ENCODE measurements around the gene PLEKHG3.

The PLEKHG3 gene

DNA sequence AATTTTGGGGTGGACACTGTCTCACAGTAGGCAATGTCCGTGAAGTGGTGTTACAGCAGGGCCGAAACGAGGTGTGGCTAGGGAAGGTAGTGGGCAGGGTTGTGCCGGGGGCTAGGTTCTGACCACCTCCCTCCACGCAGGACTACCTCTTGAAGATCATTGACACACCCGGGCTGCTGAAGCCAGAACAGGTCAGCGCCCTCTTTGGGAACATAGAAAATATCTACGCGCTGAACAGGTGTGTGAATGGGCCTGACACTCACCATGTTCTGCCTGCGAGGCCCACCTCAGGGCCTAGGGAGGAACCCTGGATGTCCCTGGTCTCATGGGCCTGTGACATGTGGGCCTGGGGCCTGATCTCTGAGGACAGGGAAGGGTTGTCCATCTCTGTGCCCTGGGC, 24.6 kb downstream of the PLEKHG3 start:
- no peak for DNase-seq

DNA sequence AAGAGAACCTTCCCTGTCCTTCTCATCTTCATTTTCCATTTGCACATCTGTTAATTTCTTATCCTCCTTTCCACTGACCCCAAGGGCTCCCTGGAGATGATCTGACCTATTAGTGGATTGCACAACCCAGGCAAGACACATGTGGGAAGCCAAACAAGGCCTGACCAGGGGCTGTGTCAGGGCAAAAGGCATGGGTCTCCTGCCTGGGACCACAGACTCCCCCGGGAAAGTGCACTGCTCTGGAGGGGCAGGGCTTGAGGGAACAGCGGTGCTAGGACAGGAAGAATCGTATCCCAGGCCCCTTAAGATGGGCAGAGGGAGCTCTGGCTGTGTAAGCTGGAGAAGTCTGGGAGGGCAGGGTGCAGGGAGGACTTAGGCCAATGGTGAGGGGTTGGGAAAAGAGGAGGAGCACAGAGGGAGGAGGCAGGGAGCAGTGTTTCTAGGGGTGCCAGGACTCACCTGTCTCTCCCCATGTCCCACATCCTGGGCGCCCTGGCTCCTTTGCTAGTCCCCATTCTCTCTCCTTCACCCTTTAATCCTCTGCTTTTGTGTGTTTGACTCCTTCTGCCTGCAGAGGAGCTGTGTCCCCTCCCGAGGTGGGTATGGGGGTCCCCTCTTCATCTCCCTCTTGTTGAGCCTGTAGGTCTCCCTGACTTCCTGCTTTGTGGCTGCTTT, 25.3 kb downstream of the PLEKHG3 start:
- no peak for DNase-seq

DNA sequence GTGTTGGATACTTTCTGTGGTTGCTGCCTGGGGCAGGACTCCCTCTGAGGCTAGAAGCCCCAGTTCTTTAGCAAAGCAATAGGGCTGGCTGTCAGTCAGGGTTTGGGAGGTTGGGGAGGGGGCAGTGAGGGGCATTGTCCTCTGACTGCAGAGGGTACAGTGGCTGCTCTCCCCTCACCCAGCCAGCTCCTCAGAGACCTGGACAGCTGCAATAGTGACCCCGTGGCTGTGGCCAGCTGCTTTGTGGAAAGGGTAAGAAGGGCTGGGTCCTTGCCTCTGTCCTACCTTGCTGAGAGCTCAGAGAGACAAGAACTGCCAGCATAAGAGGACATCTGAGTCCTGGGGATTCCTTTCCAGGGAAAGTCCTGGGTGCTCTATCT, 25.8 kb downstream of the PLEKHG3 start:
- no peak for DNase-seq

DNA sequence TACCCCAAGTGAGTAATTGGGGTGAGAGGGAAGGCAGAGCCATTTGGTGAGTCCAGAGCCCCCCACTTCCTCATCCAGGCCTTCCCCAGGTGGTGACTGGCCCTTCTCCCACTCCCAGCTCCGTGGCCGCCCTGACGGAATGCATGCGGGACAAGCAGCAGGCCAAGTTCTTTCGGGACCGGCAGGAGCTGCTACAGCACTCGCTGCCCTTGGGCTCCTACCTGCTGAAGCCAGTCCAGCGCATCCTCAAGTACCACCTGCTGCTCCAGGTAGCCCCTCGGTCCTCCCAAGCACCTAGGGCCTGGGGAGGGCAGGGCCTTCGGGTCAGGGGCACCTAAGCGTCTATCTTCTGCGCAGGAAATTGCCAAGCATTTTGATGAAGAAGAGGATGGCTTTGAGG, 26.5 kb downstream of the PLEKHG3 start:
- no peak for DNase-seq

DNA sequence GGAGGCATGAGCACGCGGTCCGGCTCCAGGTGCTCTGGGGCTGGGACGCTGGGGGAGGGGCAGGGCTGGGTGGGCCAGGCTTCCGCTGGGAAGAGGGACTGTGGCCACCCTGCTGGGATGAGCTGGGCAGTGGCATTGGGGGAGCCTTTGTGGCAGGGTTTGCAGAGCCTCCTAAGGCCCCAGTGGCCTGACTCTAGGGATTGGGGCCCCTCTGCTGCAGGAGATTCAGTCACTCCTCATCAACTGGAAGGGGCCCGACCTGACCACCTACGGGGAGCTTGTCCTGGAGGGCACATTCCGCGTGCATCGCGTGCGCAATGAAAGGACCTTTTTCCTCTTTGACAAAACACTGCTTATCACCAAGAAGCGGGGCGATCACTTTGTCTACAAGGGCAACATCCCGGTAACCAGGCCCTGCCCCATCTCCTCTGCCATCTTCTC, 26.9 kb downstream of the PLEKHG3 start:
- no peak for DNase-seq

DNA sequence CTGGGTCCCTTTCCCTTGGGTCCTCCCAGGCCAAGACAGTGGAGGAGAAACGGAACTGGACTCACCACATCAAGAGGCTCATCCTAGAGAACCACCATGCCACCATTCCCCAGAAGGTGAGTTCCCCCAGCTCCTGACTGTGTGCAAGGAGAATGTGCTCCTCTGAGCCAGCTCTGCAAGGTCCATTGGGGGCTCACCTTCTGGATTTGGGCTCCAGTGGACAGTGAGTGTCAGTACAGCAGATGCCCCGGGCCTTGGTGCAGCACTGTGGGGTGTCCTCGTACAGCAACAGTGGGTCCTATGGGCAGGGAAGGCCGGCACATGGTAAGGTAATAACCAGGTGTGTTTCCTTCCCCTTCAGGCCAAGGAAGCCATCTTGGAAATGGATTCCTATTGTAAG, 27.8 kb downstream of the PLEKHG3 start:
- no peak for DNase-seq

DNA sequence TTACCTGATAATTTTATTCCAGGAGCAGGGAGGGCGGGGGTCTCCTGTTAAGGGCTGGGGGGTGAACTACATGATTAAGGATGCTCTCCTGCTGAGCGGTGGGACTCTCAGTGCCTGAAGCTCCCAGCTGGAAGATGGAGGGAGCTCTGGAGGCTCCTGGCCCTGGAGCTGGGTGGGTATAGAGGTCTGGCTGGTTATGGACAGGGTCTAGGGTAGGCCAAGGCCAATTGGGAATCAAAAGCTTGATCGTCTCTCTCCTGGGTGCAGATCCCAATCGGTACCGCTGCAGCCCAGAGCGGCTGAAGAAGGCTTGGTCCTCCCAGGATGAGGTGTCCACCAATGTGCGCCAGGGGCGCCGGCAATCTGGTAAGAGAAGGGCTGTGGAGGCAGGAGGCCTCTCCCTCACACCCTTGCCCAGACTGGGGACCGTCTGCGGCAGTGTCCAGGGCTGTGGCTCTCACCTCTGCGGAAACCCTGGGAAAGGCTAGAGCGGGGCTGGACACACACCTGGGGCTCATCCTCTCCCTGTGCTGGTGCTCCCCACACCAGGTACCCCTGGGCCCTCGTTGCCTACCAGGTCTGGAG, 28.4 kb downstream of the PLEKHG3 start:
- DNase-seq, result no peak

DNA sequence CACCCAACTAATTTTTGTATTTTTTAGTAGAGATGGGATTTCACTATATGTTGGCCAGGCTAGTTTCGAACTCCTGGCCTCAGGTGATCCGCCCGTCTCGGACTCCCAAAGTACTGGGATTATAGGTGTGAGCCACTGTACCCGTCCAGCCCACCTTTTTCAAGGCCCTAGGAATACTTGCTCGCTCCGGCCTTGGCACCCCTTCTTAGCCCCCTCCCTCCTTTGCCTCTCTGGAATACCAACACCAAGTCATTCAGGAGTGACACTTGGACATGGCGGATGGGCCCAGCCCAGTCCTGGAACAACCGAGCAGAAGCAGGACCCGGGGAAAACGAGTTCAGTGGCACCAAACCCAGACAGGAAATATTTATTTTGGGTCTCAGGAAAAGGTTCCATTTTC, 29.1 kb downstream of the PLEKHG3 start:
- no peak for DNase-seq

DNA sequence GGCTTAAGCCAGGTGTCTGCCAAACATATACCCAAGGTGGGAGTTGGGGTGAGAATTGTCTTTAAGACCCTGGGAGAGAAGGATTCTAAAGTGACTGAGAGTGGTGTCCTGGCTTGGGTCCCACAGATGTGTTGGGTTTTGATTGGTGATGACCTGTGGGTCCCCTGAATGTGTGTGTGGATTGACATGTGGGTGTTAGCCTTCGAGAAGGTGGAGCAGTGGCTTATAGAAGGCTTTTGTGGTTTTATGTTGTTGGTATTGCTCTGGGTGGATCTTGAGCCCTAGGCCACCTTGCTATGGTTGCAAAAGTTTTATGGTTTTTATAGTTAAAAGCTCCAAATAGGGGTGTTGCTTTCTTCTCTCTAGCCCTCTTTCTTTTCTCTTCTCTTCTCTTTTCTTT, 29.7 kb downstream of the PLEKHG3 start:
- DNase-seq, result no peak

DNA sequence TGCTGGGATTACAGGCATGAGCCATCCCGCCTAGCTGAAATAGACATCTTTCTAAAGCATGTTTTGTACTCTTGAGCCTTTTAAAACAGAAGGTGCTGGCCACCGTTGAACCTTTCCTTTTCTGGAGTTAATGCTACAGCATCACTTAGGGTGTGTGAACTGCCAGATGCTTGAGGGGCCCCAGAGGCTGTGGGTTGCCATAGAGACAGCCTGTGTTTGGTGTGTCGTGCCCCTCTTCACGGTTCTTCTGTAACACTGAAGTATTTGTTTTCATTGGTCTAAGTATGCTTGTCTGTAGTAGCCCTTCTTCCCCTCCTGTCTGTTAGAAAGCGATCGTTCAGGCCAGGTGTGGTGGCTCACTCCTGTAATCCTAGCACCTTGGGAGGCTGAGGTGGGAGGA, 30.8 kb downstream of the PLEKHG3 start:
- no peak for DNase-seq

DNA sequence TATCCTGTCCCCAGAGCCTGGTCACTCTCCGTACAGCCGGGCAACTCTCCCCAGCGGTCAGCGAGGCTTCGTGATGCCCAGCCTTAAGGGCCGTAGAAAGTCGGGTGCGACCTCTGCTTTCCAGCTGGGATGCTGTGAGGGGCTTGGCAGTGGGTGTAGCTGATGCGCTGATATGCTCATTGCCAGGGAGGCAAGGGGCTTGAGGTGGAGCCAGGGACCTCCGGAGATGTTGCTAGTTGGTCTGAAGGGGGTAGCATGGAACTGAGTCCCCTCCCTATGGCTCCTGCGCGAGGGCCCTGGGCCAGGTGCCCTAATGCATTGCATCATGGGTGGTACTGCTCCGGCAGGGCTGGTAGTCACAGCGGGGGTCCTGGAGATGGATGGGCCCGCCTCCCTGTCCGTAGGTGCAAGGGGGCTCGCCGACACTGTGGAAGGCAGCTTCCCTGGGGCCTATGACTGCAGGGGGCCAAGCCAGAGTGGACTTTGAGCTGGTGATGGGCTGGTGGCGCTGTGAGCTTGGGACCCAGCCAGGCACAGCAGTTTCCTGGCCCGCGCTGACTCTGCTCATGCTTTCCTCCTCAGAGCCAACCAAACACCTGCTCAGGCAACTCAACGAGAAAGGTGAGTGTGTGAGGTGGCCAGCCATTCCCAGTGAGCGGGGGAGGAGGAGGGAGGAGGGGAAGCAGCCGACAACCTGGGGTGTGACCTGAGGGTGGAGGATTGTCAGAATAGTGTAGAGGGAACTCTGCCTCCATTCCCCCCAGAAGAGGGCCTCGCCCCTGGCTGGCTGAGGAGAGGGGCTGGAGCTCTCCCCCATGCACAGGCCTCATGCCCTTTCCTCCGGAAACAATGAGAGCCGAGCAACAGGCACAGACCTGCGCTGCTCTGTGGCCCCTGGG, 32.3 kb downstream of the PLEKHG3 start:
- DNase-seq, result no peak

DNA sequence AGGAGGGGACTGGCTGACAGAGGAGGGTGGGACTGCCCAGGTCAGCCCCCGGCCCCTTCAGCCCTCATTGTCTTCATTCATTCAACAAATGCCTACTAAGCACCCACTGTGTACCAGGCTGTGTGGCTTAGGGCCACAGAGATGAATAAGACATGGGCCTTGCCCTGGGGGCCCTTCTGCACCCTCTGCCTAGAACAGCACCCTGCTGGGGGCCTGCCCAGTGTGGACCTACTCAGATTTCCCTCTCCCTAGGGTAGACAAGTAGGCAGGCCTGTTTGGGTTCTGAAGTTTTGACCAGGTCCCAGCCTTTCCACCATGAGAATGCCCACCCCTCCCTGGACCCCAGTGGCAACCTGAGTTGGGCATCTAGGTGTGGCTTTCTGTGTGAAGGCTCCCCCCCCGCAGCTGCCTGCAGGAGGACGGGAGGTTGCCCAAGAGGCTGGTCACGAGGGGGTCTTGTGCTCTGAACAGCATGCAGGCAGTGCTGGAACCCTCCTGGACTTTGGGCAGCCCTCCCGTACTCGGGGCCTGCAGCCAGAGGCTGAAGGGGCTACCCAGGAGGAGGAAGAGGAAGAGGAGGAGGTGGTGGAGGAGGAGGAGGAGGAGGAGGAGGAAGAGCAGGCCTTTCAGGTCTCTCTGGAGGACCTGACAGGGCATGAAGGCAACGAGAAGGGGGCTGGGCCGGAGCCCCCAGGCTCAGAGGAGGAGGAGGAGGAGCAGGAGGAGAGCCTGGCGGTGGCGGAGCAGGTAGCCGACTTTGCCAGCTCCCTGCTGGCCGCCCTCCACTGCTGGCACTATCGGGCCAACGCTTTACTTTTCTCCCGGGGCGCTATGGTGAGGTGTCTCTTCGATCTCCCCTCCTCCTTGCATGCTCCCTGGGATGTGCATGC, 33.4 kb downstream of the PLEKHG3 start:
- DNase-seq, result no peak

DNA sequence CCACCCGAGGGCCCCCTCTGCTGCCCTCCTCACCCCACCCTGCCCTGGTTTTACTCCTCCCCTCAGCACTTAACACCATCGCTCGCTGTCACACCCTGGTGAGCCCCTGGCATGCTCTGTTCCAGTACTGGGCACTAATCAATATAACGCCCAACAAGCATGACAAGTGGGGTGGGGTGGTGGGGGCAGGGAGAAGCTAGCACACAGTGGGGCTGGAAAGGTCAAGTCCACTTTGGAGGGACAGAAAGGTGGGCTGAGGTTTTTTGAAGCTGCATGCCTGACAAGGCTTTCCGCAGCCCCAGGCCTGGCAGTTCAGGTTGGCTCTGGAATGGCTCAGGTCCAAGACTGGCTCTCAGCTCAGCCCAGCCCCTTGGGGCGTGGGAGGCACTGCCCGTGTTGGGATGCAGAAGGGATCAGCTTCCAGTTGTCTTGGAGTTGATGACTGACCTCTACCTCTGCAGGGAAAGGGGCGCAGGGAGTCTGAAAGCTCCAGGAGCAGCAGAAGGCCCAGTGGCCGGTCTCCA, 34.1 kb downstream of the PLEKHG3 start:
- no peak for DNase-seq

DNA sequence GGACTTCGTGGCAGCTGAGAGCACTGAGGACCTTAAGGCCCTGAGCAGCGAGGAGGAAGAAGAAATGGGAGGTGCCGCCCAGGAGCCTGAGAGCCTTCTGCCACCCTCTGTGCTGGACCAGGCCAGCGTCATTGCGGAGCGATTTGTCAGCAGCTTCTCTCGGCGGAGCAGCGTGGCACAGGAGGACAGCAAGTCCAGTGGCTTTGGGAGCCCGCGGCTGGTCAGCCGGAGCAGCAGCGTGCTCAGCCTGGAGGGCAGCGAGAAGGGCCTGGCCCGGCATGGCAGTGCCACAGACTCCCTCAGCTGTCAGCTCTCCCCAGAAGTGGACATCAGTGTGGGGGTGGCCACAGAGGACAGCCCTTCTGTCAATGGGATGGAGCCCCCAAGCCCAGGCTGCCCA, 37.0 kb downstream of the PLEKHG3 start:
- no peak for DNase-seq

DNA sequence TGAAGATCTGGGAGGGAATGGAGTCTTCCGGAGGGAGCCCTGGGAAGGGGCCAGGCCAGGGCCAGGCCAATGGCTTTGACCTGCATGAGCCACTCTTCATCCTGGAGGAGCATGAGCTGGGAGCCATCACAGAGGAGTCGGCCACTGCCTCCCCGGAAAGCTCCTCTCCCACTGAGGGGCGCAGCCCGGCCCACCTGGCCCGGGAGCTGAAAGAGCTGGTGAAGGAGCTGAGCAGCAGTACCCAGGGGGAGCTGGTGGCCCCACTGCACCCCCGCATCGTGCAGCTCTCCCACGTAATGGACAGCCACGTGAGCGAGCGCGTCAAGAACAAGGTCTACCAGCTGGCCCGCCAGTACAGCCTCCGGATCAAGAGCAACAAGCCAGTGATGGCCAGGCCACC, 37.7 kb downstream of the PLEKHG3 start:
- no peak for DNase-seq

DNA sequence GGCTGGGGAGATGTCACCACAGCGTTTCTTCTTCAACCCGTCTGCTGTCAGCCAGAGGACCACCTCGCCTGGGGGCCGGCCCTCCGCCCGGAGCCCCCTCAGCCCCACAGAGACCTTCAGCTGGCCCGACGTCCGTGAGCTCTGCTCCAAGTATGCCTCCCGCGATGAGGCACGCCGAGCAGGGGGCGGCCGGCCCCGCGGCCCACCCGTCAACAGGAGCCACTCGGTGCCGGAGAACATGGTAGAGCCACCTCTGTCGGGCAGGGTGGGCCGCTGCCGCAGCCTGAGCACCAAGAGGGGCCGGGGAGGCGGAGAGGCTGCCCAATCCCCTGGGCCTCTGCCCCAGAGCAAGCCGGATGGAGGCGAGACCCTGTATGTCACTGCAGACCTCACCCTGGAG, 38.8 kb downstream of the PLEKHG3 start:
- DNase-seq, result no peak

DNA sequence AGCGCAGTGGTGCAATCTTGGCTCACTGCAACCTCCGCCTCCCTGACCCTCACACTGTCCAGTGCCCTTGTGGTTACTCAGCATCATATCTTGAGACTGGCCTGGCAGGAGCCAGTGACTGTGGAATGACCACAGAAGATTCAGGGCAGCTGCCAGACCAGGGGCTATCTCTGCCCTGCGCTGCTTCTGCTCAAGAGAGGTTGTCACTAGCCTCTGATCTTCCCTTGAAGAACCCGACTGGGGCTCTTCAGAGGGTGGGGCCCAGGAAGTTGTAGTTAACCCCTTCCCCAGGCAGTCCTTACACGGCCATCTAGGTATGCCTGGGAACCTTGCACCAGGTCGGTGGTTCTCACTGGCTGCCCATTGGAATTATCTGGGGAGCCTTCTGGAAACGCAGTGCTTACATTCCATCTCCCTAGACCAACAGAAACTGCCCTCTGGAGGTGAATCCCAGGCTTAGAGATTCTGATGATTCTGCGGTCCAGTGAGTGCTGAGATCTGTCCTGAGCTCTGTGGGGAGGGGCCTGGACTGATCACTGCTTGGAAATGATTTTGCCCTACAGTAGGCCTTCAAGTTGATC, 41.4 kb downstream of the PLEKHG3 start:
- DNase-seq, result no peak

DNA sequence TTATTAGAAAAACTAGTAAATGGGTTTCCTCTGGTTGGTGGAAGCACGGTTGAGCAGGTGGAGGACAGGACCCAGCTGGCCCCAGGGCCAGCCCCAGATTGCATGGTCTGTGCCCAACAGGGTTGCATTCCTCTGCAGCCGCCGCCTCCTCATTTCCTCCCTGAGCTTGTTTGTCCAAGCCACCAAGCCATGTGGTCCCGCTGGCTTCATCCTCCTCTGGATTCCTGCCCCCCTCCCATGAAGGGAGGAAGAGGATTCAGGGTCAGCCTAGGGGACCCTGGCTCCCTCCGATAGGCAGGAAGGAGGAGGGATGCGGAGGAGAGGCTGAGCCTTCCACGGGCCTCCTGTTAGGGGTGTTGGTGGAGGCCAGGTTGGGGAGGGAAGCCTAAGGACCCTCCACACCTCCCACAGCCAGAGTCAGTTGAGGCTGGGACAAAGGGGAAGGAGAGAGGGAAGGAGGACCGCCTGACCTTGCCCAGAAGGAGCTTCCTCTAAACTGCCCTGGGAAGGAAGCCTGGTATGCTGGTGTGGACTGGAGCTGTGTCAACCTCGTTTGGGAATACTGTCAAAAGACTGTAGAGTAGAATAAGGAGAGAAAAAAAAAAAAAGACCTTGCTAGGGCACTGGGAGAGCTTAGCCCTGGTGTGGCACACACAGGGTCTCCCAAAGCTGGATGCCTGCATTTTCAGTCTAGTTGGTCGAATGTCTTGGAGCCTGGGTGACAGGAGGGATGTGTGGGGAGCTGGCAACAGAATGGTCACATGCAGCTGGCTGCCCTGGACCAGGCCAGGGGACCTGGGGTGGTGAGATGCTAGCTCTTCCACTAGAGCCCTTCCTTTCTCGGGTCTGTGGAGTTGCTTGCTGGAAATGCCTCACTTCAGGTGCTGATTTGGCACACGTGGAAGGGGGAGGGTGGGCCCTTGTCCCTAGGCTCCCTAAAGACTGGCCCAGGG, 42.4 kb downstream of the PLEKHG3 start:
- DNase-seq, result no peak

DNA sequence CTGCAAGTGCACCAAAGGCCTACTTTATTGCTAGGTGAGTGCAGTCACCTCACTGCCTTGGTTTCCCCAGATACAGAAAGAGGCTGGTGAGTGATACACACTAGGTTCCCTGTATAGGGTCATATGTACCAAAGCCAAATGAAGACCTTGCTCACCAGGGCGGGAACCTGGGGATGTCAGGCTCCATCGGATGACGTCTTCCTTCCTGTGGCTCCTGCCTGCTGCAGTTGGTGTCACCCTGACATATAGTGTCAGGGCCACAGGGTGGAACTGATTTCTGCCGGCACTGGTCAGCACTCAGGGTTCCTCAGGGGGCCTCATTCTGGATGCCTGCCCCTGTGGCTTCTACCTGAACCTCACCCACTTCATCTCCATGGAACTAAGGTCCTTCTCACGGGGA, 43.1 kb downstream of the PLEKHG3 start:
- DNase-seq, result no peak

DNA sequence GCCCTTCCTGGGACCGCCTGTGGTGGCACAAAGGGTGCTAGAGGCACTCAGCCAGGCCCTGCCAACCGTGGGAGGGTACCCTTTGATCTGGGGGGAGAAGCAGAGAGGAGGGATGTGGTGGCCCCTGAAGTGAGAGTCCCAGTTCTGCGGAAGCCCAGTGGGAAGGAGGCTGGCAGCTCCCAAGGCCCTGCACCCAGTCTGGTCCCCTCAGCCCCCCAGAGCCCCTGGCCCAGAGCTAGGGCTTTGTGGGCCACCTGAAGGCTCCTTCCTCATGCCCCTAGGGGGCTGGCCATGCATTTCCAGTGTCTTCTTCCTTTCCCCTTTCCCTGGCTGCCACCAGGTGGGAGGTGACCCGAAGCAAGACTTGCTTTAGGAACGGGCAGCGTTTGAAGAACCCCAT, 44.3 kb downstream of the PLEKHG3 start:
- no peak for DNase-seq
